GM18858 (cell line): ENCODE measurements around the gene KIAA1210.

Source experiments
- ATAC-seq: cut with Tn5 transposase; IDR thresholded peaks from one replicate; pipeline ENCODE4 v1.9.1; 2021; ENCODE audit not compliant: unreplicated experiment

The KIAA1210 gene

GRCh38 chrX:119127650-119128049 lies at the start of gene KIAA1210:
TSS of gene KIAA1210 (minus strand) at chrX:119127812. CDS start at chrX:119123642, 4,170 bp downstream.
- ATAC-seq: no peak

DNA sequence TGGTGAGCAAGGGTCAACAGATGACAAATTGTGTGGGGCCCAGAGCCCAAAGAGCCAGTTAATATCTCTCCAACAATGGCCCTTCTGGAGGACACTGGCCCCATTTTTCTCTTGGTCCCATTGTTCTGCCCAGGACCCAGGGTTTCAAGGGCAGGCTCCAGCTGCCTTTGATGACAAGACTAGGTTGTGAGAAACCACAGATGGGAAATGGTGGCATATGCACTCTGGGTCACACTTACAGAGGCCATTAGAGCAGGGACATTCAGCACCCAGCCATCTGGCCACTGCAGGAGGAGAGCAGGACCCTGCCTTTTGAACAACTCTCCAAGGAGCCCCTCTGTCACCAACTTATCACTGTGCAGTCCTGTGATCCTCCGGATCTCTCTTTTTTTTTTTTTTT lies 49.7 kb upstream of the KIAA1210 start:
- ATAC-seq: no peak

GRCh38 chrX:119174900-119175299 lies 47.3 kb upstream of the KIAA1210 start:
- no peak for ATAC-seq

DNA sequence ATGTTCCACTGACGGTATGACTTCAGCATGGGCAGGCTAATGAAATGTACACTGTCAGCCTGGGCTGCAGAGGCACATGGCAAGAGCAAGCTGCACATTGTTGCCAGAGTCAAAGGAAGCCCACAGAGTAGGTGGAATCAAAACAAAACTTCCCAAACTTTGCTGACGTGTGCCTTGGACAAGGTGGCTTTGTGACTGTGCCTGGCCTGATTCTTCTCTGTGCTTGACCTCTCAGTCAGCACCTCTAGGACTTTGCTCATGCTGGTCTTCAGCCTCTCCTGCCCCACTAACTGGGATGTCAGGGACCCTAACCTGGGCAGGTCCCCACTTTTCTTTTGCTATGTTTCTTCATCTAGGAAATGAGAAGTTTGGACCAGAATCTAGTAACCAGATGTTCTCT lies 40.5 kb upstream of the KIAA1210 start:
- no peak for ATAC-seq

- no peak for ATAC-seq
These were observed 30.6 kb upstream of the KIAA1210 start for GRCh38 chrX:119158226-119158625.

DNA sequence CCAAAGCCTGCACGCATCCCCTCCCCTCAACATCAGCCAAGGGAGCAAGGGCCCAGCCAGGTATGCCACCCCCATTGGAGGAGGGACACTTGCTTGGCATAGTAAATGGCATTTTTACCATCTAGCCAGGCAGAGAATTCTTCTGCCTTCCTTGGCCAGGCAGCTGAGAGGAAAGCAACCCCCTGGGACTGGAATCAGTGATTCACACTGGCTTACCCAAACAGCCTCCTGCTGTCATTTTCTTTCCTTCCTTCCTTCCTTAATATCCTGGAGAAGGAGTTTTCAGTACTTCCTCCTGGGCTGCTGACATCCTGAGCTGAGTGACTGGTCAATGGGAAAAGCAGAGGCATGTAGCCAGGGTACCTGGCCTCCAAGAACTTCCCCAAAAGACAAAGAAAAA lies 28.6 kb upstream of the KIAA1210 start:
- no peak for ATAC-seq

DNA sequence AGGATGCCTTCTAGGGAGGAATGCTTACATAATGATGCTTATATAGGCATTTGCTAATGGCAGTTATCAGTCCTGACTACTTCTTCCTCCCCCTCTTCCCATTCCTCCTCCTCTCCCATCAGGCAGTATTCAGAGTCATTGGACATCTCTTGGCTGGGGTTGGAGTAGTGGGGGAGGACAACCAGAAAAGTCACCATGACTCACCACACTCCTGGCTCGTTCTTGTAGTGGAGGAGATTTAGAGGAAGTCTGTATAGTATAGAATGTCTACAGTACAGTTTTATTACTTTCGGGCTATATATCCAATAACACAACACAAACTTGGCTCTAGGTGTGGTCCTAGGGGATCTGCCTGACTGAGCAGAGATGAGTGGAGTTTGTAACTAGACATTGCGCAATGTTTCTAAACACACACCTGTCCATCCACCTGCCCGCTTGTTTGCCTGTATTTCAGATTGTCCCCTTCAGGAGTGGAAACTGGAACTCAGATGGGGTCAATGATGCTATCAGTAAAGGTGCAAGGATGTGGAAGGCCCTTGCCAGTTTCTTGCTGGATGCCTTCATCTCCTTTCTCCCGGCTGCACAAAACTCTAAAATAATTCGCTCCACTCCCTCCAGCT lies 27.9 kb upstream of the KIAA1210 start:
- no peak for ATAC-seq

DNA sequence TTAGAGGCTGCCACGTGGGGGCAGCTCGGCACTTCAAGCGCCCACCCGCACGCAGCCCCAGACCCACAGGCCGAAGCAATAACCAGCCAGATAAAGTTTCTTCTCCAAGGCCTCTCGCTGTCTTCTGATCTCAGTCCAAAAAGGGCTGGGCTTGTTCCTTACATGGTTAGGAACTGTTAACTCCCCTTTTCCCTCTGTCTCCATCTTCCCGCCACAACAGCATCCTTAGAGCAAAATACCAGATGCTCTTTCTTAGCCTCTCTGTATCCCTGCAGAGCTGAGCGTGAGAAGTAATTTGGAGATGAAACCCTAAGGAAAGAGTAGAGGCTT lies 23.4 kb upstream of the KIAA1210 start:
- ATAC-seq: no peak

- ATAC-seq: no peak
These were observed 22.8 kb upstream of the KIAA1210 start for GRCh38 chrX:119150163-119151050.

DNA sequence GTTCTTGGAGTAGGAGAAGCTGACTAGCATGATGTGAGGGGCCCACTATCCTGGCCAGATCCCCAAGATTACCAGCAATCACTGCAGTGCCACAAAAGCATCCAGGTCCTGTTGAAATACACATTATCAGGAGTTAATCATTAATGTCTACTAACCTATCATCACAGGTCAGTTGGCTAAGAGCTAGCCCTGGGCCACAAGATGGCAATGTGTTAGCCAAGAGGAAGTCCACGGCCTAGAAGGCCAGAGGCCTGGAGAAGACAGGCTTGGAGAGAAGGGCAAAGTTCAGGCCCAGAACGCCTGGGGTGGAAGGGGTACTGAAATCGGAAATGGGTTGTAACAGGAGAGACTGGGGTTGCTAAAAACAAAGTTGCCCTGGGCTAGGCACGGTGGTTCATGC lies 19.9 kb upstream of the KIAA1210 start:
- no peak for ATAC-seq

- ATAC-seq: no peak
These were observed 17.6 kb upstream of the KIAA1210 start for GRCh38 chrX:119145241-119145653.

- ATAC-seq: no peak
These were observed 6.9 kb upstream of the KIAA1210 start for GRCh38 chrX:119134466-119134865.

DNA sequence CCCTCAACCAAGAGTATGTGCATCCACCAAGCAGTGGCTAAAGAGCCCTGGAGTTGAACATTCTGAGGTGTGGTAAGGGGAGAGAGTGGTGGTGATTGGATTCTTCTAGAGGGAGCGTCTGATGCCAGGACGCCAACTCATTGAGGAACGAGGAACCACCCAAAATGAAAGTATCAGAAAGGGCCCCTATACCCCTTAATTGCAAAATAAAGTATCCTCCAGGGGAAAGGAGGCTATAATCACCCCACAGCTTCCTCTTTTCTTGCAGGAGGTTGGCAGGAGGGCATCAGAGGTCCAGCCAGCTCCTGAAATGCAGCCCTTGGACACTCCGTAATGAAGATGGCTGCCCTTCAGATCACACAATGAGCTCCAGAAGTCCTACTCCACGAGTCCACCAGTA lies 5.3 kb upstream of the KIAA1210 start:
- no peak for ATAC-seq

DNA sequence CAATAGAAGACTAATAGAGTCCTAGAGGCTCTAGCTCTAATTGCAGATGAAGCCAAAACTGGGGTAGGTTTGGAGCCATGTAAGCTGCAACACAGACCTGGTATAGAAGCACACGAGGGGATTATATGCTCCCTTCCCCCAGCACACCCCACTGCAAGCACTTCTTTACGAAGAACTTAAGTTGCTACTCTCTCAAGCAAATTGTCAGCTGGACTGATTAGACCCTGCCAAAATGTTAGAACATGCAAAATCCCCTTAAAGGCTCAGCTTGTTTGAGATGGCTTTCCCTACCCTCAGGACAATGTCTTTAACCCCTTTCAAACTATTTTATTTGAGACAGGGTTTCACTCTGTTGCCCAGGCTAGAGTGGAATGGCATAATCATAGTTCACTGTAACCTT lies 4.7 kb upstream of the KIAA1210 start:
- no peak for ATAC-seq

DNA sequence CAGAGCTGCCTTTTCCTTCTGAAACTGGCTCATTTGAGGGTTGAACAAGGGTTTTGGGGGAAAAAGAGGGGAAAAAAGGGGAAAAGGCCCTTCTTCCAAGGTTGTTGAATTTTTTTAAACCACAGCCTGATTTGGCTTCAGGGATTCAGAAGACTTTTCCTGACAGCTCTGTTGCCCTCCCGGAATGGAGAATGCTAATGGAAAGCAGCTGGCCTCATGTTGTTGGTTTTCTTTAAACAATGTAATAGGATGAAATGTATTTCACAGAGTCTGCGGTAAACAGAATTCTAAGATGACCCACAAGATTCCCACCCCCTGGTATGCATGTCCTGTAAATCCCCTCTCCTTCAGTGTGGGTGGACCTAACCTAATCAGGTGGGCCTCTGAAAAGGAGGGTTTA lies 3.3 kb upstream of the KIAA1210 start:
- no peak for ATAC-seq

- no peak for ATAC-seq
These were observed 6.3 kb downstream of the KIAA1210 start for GRCh38 chrX:119121341-119121740.

GRCh38 chrX:119118780-119119395 lies 8.7 kb downstream of the KIAA1210 start:
- ATAC-seq: peak; percentile 91

- no peak for ATAC-seq
These were observed 20.4 kb downstream of the KIAA1210 start for GRCh38 chrX:119107206-119107605.

DNA sequence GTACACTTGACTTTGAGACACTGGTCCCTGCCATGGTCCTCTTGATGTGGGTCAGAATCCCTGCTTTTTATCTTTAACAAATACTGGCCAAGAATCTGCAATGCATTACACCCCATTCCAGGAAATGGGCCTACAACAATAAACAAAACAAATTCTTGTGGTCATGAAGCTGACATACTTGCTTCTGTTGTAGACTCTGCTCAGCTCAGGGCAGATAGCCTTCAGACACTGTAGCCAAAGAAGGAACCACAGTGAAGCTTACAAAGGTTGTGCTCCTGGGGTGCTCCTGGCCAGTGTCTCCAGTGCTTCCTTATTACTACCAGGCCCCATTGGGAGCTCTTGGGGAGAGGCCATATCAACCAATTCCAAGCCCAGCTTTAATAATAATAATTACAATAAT lies 21.8 kb downstream of the KIAA1210 start:
- ATAC-seq: no peak

- ATAC-seq: no peak
These were observed 26.4 kb downstream of the KIAA1210 start for GRCh38 chrX:119101168-119101567.

DNA sequence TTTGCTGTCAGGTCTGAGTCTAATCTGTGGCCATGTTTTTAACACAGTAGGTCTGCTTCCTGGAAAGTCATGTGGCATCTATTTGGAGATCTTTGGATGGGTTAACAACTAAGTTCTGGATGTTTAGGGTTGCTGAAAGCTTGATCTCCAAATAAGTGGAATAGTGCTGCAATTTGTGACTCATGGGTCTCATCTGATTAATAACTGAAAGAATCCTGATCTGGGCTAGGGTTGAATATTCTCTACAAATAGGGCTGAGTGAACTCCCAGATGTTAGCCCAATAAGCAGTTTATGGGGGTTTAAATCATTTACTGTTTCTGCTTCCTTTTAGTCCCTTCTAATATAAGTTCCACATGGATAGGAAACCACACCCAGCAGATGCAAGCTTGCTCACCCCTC lies 31.7 kb downstream of the KIAA1210 start:
- ATAC-seq: no peak

DNA sequence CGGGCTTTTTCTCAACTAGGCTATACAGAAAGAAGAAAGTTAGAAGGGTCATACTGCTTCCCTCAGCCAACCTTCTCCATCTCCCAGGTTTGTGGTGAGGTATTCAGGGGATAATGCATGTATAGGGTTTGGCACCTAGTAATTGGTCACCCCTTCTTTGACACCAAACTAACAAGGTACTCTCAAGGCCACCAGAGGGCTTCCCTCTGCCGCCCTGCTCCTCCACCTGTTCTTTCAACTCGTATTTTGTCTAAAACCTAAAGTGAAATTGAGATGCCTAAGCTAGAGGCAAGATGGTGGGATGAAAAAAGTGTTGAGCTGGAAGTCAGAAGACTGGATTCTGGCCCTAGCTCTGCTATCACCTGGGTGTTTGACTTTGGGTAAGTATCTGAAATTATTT lies 32.8 kb downstream of the KIAA1210 start:
- ATAC-seq: no peak
